MM.1S (cell line): ENCODE results near the gene TSEN34.

Experiments used
- DNase-seq: peaks from one replicate; pipeline ENCODE4 v3.0.0-alpha.2; 2015
- H2AFZ ChIP-seq: fragments of 300-600 bp; sonication (generic); 2 replicates; pipeline ENCODE4 v1.6.0; 2016; ENCODE audit warnings: antibody characterized with exemption, low read length
- H3F3A ChIP-seq: fragments of 300-600 bp; sonication (generic); 2 replicates; pipeline ENCODE4 v1.6.1; 2016; ENCODE audit warnings: mild to moderate bottlenecking, antibody characterized with exemption, low read length, moderate library complexity, mixed read lengths; ENCODE audit not compliant: insufficient read depth
- H3K27ac ChIP-seq: fragments of 300-600 bp; sonication (generic); 2 replicates; pipeline ENCODE4 v1.5.1; 2016; ENCODE audit warnings: mild to moderate bottlenecking, low read length
- H3K27me3 ChIP-seq: fragments of 300-600 bp; sonication (generic); replicated peaks from 2 replicates; pipeline ENCODE4 v1.6.0; 2016; ENCODE audit warnings: low read length; ENCODE audit not compliant: insufficient read depth
- H3K36me3 ChIP-seq: fragments of 300-600 bp; sonication (generic); replicated peaks from 2 replicates; pipeline ENCODE4 v1.6.1; 2016; ENCODE audit warnings: mild to moderate bottlenecking, low read length, mixed read lengths; ENCODE audit not compliant: insufficient read depth
- H3K4me1 ChIP-seq: fragments of 300-600 bp; sonication (generic); 2 replicates; pipeline ENCODE4 v1.6.1; 2016; ENCODE audit warnings: low read length, mixed read lengths
- H3K4me2 ChIP-seq: fragments of 300-600 bp; sonication (generic); 2 replicates; pipeline ENCODE4 v1.6.0; 2016; ENCODE audit warnings: low read depth, low read length
- H3K4me3 ChIP-seq: fragments of 300-600 bp; sonication (generic); 2 replicates; pipeline ENCODE4 v1.5.1; 2016; ENCODE audit warnings: low read length, mixed read lengths
- H3K79me2 ChIP-seq: fragments of 300-600 bp; sonication (generic); 2 replicates; pipeline ENCODE4 v1.6.1; 2016; ENCODE audit warnings: mixed run types, low read length, mixed read lengths
- H3K9ac ChIP-seq: fragments of 300-600 bp; sonication (generic); 2 replicates; pipeline ENCODE4 v1.6.1; 2016; ENCODE audit warnings: low read length, mixed read lengths
- H3K9me2 ChIP-seq: fragments of 300-600 bp; sonication (generic); replicated peaks from 2 replicates; pipeline ENCODE4 v1.6.1; 2016; ENCODE audit warnings: mild to moderate bottlenecking, low read length, mixed read lengths; ENCODE audit not compliant: insufficient read depth
- H3K9me3 ChIP-seq: fragments of 300-600 bp; sonication (generic); replicated peaks from 2 replicates; pipeline ENCODE4 v1.6.1; 2016; ENCODE audit warnings: mild to moderate bottlenecking, low read length, mixed read lengths; ENCODE audit not compliant: insufficient read depth
- H4K20me1 ChIP-seq: fragments of 300-600 bp; sonication (generic); 2 replicates; pipeline ENCODE4 v1.6.1; 2016; ENCODE audit warnings: mild to moderate bottlenecking, low read length, moderate library complexity, mixed read lengths; ENCODE audit not compliant: insufficient read depth
- CTCF ChIP-seq: fragments of 300-600 bp; sonication (generic); IDR thresholded peaks from 2 replicates; pipeline ENCODE4 v1.5.1; 2016; ENCODE audit warnings: antibody characterized with exemption, low read length, mixed read lengths
- EZH2 ChIP-seq: fragments of 300-600 bp; sonication (generic); optimal IDR thresholded peaks from 2 replicates; pipeline ENCODE3; 2017; ENCODE audit warnings: low read depth, mild to moderate bottlenecking, antibody characterized with exemption, low read length, mixed read lengths
- EZH2phosphoT487 ChIP-seq: fragments of 300-600 bp; sonication (generic); IDR thresholded peaks from 2 replicates; pipeline ENCODE4 v1.6.1; 2018; ENCODE audit warnings: antibody characterized with exemption, low read length

TSEN34 gene

GRCh38 chr19:54191011-54191810 lies at the start of gene TSEN34:
TSS of gene TSEN34 (plus strand) at chr19:54191308. CDS start at chr19:54191365, 57 bp downstream.
- no peaks in the 10 kb centered on the region for H3K36me3 ChIP-seq
- peaks cover 14% of the 10 kb centered on the region for H3K4me1 ChIP-seq
- peak; percentile 91 for DNase-seq
- H2AFZ ChIP-seq = peak within 1 kb of the TSS; percentile 79
- no peaks in the 10 kb centered on the region for H4K20me1 ChIP-seq
- H3K4me2 ChIP-seq = peak within 1 kb of the TSS; percentile 96
- peak within 1 kb of the TSS; percentile 92 for H3K9ac ChIP-seq
- TF ChIP-seq EZH2phosphoT487 = no peak
- TF ChIP-seq EZH2 = no peak
- no peak for TF ChIP-seq CTCF
- peak within 1 kb of the TSS; percentile 79 for H3K4me3 ChIP-seq
- H3K27ac ChIP-seq = peak within 1 kb of the TSS; percentile 94
- H3F3A ChIP-seq = no peaks in the 10 kb centered on the region
- H3K79me2 ChIP-seq = peaks cover 30% of the 10 kb centered on the region
- no peaks in the 10 kb centered on the region for H3K9me2 ChIP-seq
- H3K27me3 ChIP-seq = no peaks in the 10 kb centered on the region
- H3K9me3 ChIP-seq = no peaks in the 10 kb centered on the region

GRCh38 chr19:54141356-54141755 lies 49.8 kb upstream of the TSEN34 start:
- Histone ChIP-seq H3F3A (no peaks in the 10 kb centered on the region), H3K79me2 (peaks cover 69% of the 10 kb centered on the region), H3K27ac (no peak overlapping the region)

GRCh38 chr19:54142166-54142780 lies 48.8 kb upstream of the TSEN34 start:
- H3K9me3 ChIP-seq = no peaks in the 10 kb centered on the region
- no peak overlapping the region for H3K9ac ChIP-seq
- H3K4me2 ChIP-seq = no peak overlapping the region
- H3K79me2 ChIP-seq = peaks cover 69% of the 10 kb centered on the region
- no peak overlapping the region for H3K27ac ChIP-seq
- H2AFZ ChIP-seq = no peak overlapping the region
- no peak for DNase-seq
- TF ChIP-seq EZH2phosphoT487 (no peak), CTCF (no peak), EZH2 (no peak)
- no peaks in the 10 kb centered on the region for H3K9me2 ChIP-seq
- no peak overlapping the region for H3K4me3 ChIP-seq
- no peaks in the 10 kb centered on the region for H3K27me3 ChIP-seq
- peaks cover 10% of the 10 kb centered on the region; the same call in 1 of the 2 replicates for H3K36me3 ChIP-seq
- H3F3A ChIP-seq = no peaks in the 10 kb centered on the region
- H4K20me1 ChIP-seq = peaks cover 10% of the 10 kb centered on the region; the same call in 1 of the 2 replicates
- peaks cover 5% of the 10 kb centered on the region; the same call in 1 of the 2 replicates for H3K4me1 ChIP-seq

More at GRCh38 chr19:54141356-54141755, 49.8 kb upstream of the TSEN34 start:
- peaks cover 10% of the 10 kb centered on the region; the same call in 1 of the 2 replicates for H4K20me1 ChIP-seq
- DNase-seq = no peak
- H3K4me2 ChIP-seq = no peak overlapping the region
- H3K9me3 ChIP-seq = no peaks in the 10 kb centered on the region
- H3K27me3 ChIP-seq = no peaks in the 10 kb centered on the region
- H3K9me2 ChIP-seq = no peaks in the 10 kb centered on the region
- peaks cover 5% of the 10 kb centered on the region; the same call in 1 of the 2 replicates for H3K4me1 ChIP-seq
- no peak overlapping the region for H2AFZ ChIP-seq
- H3K4me3 ChIP-seq = no peak overlapping the region
- no peak overlapping the region for H3K9ac ChIP-seq
- TF ChIP-seq EZH2phosphoT487 (no peak), CTCF (no peak), EZH2 (no peak)
- H3K36me3 ChIP-seq = peaks cover 8% of the 10 kb centered on the region; the same call in 1 of the 2 replicates
